ENCODE results near the gene MYO15B.

MYO15B gene

GRCh38 chr17:75550139-75550465 lies 37.5 kb upstream of the MYO15B start:
- TF ChIP-seq GABPA (IDR thresholded peaks at IDR 0.05; ENCODE audit: low read depth) (no peak), POLR2AphosphoS5 (IDR thresholded peaks at IDR 0.05; ENCODE audit: low read depth) (no peak), REST (IDR thresholded peaks at IDR 0.05; ENCODE audit: insufficient replicate concordance, low read depth) (no peak), SPI1 (IDR thresholded peaks at IDR 0.05; ENCODE audit: borderline replicate concordance, low read depth) (no peak), CTCF (IDR thresholded peaks at IDR 0.05; ENCODE audit: insufficient read depth, low read length) (no peak)
- no peak for DNase-seq (ENCODE audit: low read depth in 1 of 2, low spot score in 1 of 2)
- no peak overlapping the region for H3K4me3 ChIP-seq (replicated peaks; ENCODE audit: insufficient read depth, low read length)
- no peak overlapping the region for H3K27ac ChIP-seq (replicated peaks)
- H3K27me3 ChIP-seq (ENCODE audit: insufficient read depth, poor library complexity, severe bottlenecking): no peaks in the 10 kb centered on the region

- DNase-seq (ENCODE audit: low read depth in 1 of 2, low spot score in 1 of 2): no peak
Observed at GRCh38 chr17:75551266-75551665, 36.3 kb upstream of the MYO15B start.

More at GRCh38 chr17:75551266-75551665, 36.3 kb upstream of the MYO15B start:
- H3K27ac ChIP-seq (replicated peaks): no peak overlapping the region
- H3K4me3 ChIP-seq (replicated peaks; ENCODE audit: insufficient read depth, low read length): no peak overlapping the region
- no peaks in the 10 kb centered on the region for H3K27me3 ChIP-seq (ENCODE audit: insufficient read depth, poor library complexity, severe bottlenecking)
- TF ChIP-seq POLR2AphosphoS5 (IDR thresholded peaks at IDR 0.05; ENCODE audit: low read depth): no peak
- TF ChIP-seq SPI1 (IDR thresholded peaks at IDR 0.05; ENCODE audit: borderline replicate concordance, low read depth): no peak
- no peak for TF ChIP-seq REST (IDR thresholded peaks at IDR 0.05; ENCODE audit: insufficient replicate concordance, low read depth)
- no peak for TF ChIP-seq GABPA (IDR thresholded peaks at IDR 0.05; ENCODE audit: low read depth)
- TF ChIP-seq CTCF (IDR thresholded peaks at IDR 0.05; ENCODE audit: insufficient read depth, low read length): no peak
